ENCODE results near the gene SCFD2. TPM values are rescaled to one million over a fixed set of nuclear protein-coding genes. Genes with fewer than 3 reads are reported as not detected.
A peak's percentile ranks its signal among the peaks of the same experiment; 100 is the strongest.
"Not testable (repeated sequence)": the region's sequence is repeated elsewhere in the genome, so short reads cannot be mapped to it uniquely, and the experiment has no call there.

SCFD2 gene
- polyA plus RNA-seq, 1 of the 3 experiments (the other 2 are of a cell fraction): 14.1 TPM

- CTCF ChIA-PET: interaction anchor here (0.7 kb wide), 1 partner anchor 513 kb away, joined by 3 read pairs; no protein-coding TSS in a partner anchor
- H3K4me2 ChIP-seq; H3K36me3 ChIP-seq (replicated peaks in 1 of 2; ENCODE audit: control insufficient read depth in 1 of 2, insufficient read depth in 2 of 2, low read length in 1 of 2); H3K9me3 ChIP-seq; H3K27ac ChIP-seq (ENCODE audit: low read depth in 2 of 2, low read length in 1 of 2); H3K9me2 ChIP-seq; H2AFZ ChIP-seq (ENCODE audit: low read depth); H3K4me1 ChIP-seq (ENCODE audit: control insufficient read depth in 1 of 2, insufficient read depth in 2 of 2, low read depth in 1 of 2, low read length in 1 of 2); H3K9ac ChIP-seq; POLR2A ChIA-PET; H3K79me2 ChIP-seq (ENCODE audit: insufficient read depth); H3F3A ChIP-seq (replicated peaks; ENCODE audit: insufficient read depth); H3K27me3 ChIP-seq (ENCODE audit: insufficient read depth); H4K20me1 ChIP-seq (ENCODE audit: insufficient read depth); DNase-seq; H3K4me3 ChIP-seq (ENCODE audit: low read depth in 2 of 2, low read length in 1 of 2): not testable (repeated sequence)
- 75% methylated on average over 1 of the region's 1 CpG for WGBS (ENCODE audit: low lambda C conversion rate)
These were observed 333.0 kb downstream of the SCFD2 start for GRCh38 chr4:53032908-53033307.

- peak; percentile 49 for DNase-seq
- H3K4me1 ChIP-seq (ENCODE audit: control insufficient read depth in 1 of 2, insufficient read depth in 2 of 2, low read depth in 1 of 2, low read length in 1 of 2): peaks cover 0 to 34% of the 10 kb centered on the region in 2 experiments; a peak in 2 of 4 replicates
- no peaks in the 10 kb centered on the region for H4K20me1 ChIP-seq (ENCODE audit: insufficient read depth)
- no peak overlapping the region for H3K9ac ChIP-seq
- 82% methylated on average over 2 of the region's 2 CpGs for WGBS (ENCODE audit: low lambda C conversion rate)
- no peaks in the 10 kb centered on the region for H3K36me3 ChIP-seq (replicated peaks in 1 of 2; ENCODE audit: control insufficient read depth in 1 of 2, insufficient read depth in 2 of 2, low read length in 1 of 2)
- peak; percentile 97 for TF ChIP-seq GATA2 (CRISPR knock-in tag; IDR thresholded peaks at IDR 0.05)
- peak; percentile 74 for TF ChIP-seq TCF12 (IDR thresholded peaks at IDR 0.05)
- no peak for TF ChIP-seq MEF2A (IDR thresholded peaks at IDR 0.05; ENCODE audit: borderline replicate concordance, low read depth)
- TF ChIP-seq RCOR1 (IDR thresholded peaks at IDR 0.05; ENCODE audit: low read length): peak; percentile 100
- TF ChIP-seq RAD21 (IDR thresholded peaks at IDR 0.05; ENCODE audit: low read length): no peak
- peak; percentile 67; the same call in 1 of the 2 replicates for TF ChIP-seq TEAD4 (IDR thresholded peaks at IDR 0.05; ENCODE audit: borderline replicate concordance, insufficient read depth)
- TF ChIP-seq RXRA (IDR thresholded peaks at IDR 0.05; ENCODE audit: borderline replicate concordance, low read depth): no peak
- TF ChIP-seq MAX (IDR thresholded peaks at IDR 0.05; ENCODE audit: low read depth): no peak
- TF ChIP-seq USF1 (IDR thresholded peaks at IDR 0.05; ENCODE audit: borderline replicate concordance, low read depth): no peak
- TF ChIP-seq FOXM1 (IDR thresholded peaks at IDR 0.05; ENCODE audit: low read depth): peak; percentile 52; the same call in 1 of the 2 replicates
- peak; percentile 97 for TF ChIP-seq FOXJ3 (CRISPR knock-in tag; IDR thresholded peaks at IDR 0.05)
- peak in 1 of 2 experiments; percentile 98; a peak in 2 of 4 replicates for TF ChIP-seq EP300 (IDR thresholded peaks at IDR 0.05; ENCODE audit: borderline replicate concordance in 1 of 2, low read depth in 1 of 2, low read length in 1 of 2)
- TF ChIP-seq SIN3A (IDR thresholded peaks at IDR 0.05; ENCODE audit: borderline replicate concordance, low read depth, low read length): no peak
- TF ChIP-seq IRF3 (IDR thresholded peaks at IDR 0.05; ENCODE audit: low read depth, low read length): no peak
- peak; percentile 77; the same call in 1 of the 2 replicates for TF ChIP-seq MXI1 (IDR thresholded peaks at IDR 0.05; ENCODE audit: low read depth, low read length)
- peak; percentile 88 for TF ChIP-seq CHD2 (IDR thresholded peaks at IDR 0.05; ENCODE audit: low read length, partially characterized antibody)
- peak overlapping the region in 1 of 2 experiments; percentile 99; a peak in 2 of 4 replicates for H3K27ac ChIP-seq (ENCODE audit: low read depth in 2 of 2, low read length in 1 of 2)
- H2AFZ ChIP-seq (ENCODE audit: low read depth): no peak overlapping the region
- H3F3A ChIP-seq (replicated peaks; ENCODE audit: insufficient read depth): no peaks in the 10 kb centered on the region
- no peak overlapping the region for H3K4me2 ChIP-seq
- no peaks in the 10 kb centered on the region for H3K9me3 ChIP-seq
- no peak overlapping the region for H3K4me3 ChIP-seq (ENCODE audit: low read depth in 2 of 2, low read length in 1 of 2)
- H3K9me2 ChIP-seq: no peaks in the 10 kb centered on the region
- ChIA-PET POLR2A (interaction anchor here (0.6 to 3.6 kb wide), 2 partner anchors 18 to 24 kb away, joined by 3 to 20 read pairs; no protein-coding TSS in a partner anchor), CTCF (interaction anchor here (0.6 to 4.7 kb wide), 5 partner anchors 11 to 1243 kb away, joined by 3 to 30 read pairs (median 5); no protein-coding TSS in a partner anchor)
- no peaks in the 10 kb centered on the region for H3K27me3 ChIP-seq (ENCODE audit: insufficient read depth)
- H3K79me2 ChIP-seq (ENCODE audit: insufficient read depth): no peaks in the 10 kb centered on the region
These were observed 339.6 kb downstream of the SCFD2 start for GRCh38 chr4:53026233-53026632.
